Fibroblast of lung (primary cell): Measurements from ENCODE around the gene MPZ. TPM values are rescaled to one million over a fixed set of nuclear protein-coding genes. Genes with fewer than 3 reads are reported as not detected.
"Not testable (repeated sequence)": the region's sequence is repeated elsewhere in the genome, so short reads cannot be mapped to it uniquely, and the experiment has no call there.

Experiments used
- DNase-seq, 2 donors: peaks; one replicate each; pipeline versions ENCODE4 v3.0.0 to v3.0.0-alpha.2; 2010; ENCODE audit warnings: low read depth in 2 of 2
- H2AFZ ChIP-seq: 2 replicates; pipeline ENCODE4 v1.5.1; 2012; ENCODE audit warnings: low read length, control low read depth, inconsistent platforms
- H3K27ac ChIP-seq: 2 replicates; pipeline ENCODE4 v1.5.1; 2011; ENCODE audit warnings: low read length, control low read depth; ENCODE audit not compliant: insufficient read depth
- H3K27me3 ChIP-seq: 2 replicates; pipeline ENCODE4 v1.5.1; 2011; ENCODE audit warnings: mild to moderate bottlenecking, low read length; ENCODE audit not compliant: control insufficient read depth, insufficient read depth
- H3K36me3 ChIP-seq: 2 replicates; pipeline ENCODE4 v1.5.1; 2011; ENCODE audit warnings: low read length; ENCODE audit not compliant: control insufficient read depth, insufficient read depth
- H3K4me1 ChIP-seq: 2 replicates; pipeline ENCODE4 v1.5.1; 2011; ENCODE audit warnings: low read length; ENCODE audit not compliant: control insufficient read depth, insufficient read depth; ENCODE audit errors: extremely low read depth
- H3K4me2 ChIP-seq: 2 replicates; pipeline ENCODE4 v1.5.1; 2011; ENCODE audit warnings: low read length, control low read depth; ENCODE audit not compliant: insufficient read depth; ENCODE audit errors: extremely low read depth
- H3K4me3 ChIP-seq, 4 experiments: fragments of 200-600 bp in 1 of 4; sonication (generic) in 1 of 4; replicated peaks in 1 of 4; 2 replicates each; pipeline ENCODE4 v1.5.1; 2011 to 2016; ENCODE audit warnings: low read length in 4 of 4, low read depth in 3 of 4, mild to moderate bottlenecking in 3 of 4, control low read depth in 2 of 4, inconsistent platforms in 1 of 4, mixed read lengths in 1 of 4; ENCODE audit not compliant: insufficient read depth in 1 of 4; ENCODE audit errors: control extremely low read depth in 1 of 4
- H3K79me2 ChIP-seq: 2 replicates; pipeline ENCODE4 v1.5.1; 2012; ENCODE audit warnings: mild to moderate bottlenecking, low read length, inconsistent platforms; ENCODE audit not compliant: control insufficient read depth, insufficient read depth
- H3K9ac ChIP-seq: 2 replicates; pipeline ENCODE4 v1.5.1; 2011; ENCODE audit warnings: mild to moderate bottlenecking, low read length, control low read depth; ENCODE audit not compliant: insufficient read depth
- H3K9me3 ChIP-seq: 2 replicates; pipeline ENCODE4 v1.5.1; 2012; ENCODE audit warnings: low read depth, low read length; ENCODE audit not compliant: control insufficient read depth, insufficient read depth
- H4K20me1 ChIP-seq: 2 replicates; pipeline ENCODE4 v1.5.1; 2011; ENCODE audit warnings: low read length; ENCODE audit not compliant: control insufficient read depth, insufficient read depth; ENCODE audit errors: extremely low read depth
- polyA plus RNA-seq, 2 donors: library from polyadenylated mRNA; depleted of rRNA in 1 of 2; stranded (reverse) in 1 of 2; unstranded in 1 of 2; fragments of >200 nt; gene quantifications; 2 replicates each; pipeline ENCODE4 v1.2.1, GENCODE V29; 2011 to 2012; ENCODE audit warnings: missing spikeins in 1 of 2
- total RNA-seq: library from RNA; depleted of rRNA; stranded (reverse); fragments of >200 nt; gene quantifications from 2 replicates; pipeline ENCODE4 v1.2.1, GENCODE V29; 2014

MPZ gene
- total and polyA plus RNA-seq, 2 donors (not counting 1 experiment from before 2014, with no cell fraction given): 0.99 to 1.9 TPM

- not testable (repeated sequence) for H2AFZ ChIP-seq, H3K9ac ChIP-seq, H3K36me3 ChIP-seq, H4K20me1 ChIP-seq, H3K4me2 ChIP-seq, H3K9me3 ChIP-seq, H3K4me3 ChIP-seq, H3K4me1 ChIP-seq, H3K27ac ChIP-seq, H3K79me2 ChIP-seq, DNase-seq
- H3K27me3 ChIP-seq: peaks cover 29% of the 10 kb centered on the region
These were observed 53.7 kb downstream of the MPZ start for GRCh38 chr1:161255955-161256520.

GRCh38 chr1:161255302-161255701 is 54.5 kb downstream of the MPZ start:
- H3K4me1 ChIP-seq, H3K4me3 ChIP-seq, H3K9me3 ChIP-seq, H3K79me2 ChIP-seq, H3K9ac ChIP-seq, H3K4me2 ChIP-seq, H3K36me3 ChIP-seq, H2AFZ ChIP-seq, DNase-seq, H3K27ac ChIP-seq, H4K20me1 ChIP-seq: not testable (repeated sequence)
- peaks cover 22% of the 10 kb centered on the region for H3K27me3 ChIP-seq

Other genes with a start within 250 kb of the MPZ start
- not detected in 2 replicates for gene ARHGAP30, start 240.1 kb downstream of the MPZ start, total RNA-seq
- gene ARHGAP30, start 240.1 kb downstream of the MPZ start, polyA plus RNA-seq: 0.01 TPM in 1 of 2 replicates, not detected in the other
- under 0.01 and 0.33 TPM in 2 replicates for gene NECTIN4, start 220.4 kb downstream of the MPZ start, total RNA-seq
- gene NECTIN4, start 220.4 kb downstream of the MPZ start, polyA plus RNA-seq: 0.07 and 0.16 TPM in 2 replicates
- 0.77 and 3.0 TPM in 2 replicates for gene KLHDC9, start 211.6 kb downstream of the MPZ start, total RNA-seq
- gene KLHDC9, start 211.6 kb downstream of the MPZ start, polyA plus RNA-seq: 0.95 and 1.5 TPM in 2 replicates
- gene PFDN2, start 191.9 kb downstream of the MPZ start, total RNA-seq: 39.6 and 45.5 TPM in 2 replicates
- 145 and 188 TPM in 2 replicates for gene PFDN2, start 191.9 kb downstream of the MPZ start, polyA plus RNA-seq
- 24.7 and 30.6 TPM in 2 replicates for gene NIT1, start 191.9 kb downstream of the MPZ start, total RNA-seq
- 42.6 and 83.1 TPM in 2 replicates for gene NIT1, start 191.9 kb downstream of the MPZ start, polyA plus RNA-seq
- 15.4 and 21.6 TPM in 2 replicates for gene DEDD, start 177.3 kb downstream of the MPZ start, total RNA-seq
- 40.0 and 40.3 TPM in 2 replicates for gene DEDD, start 177.3 kb downstream of the MPZ start, polyA plus RNA-seq
- 87.0 and 95.8 TPM in 2 replicates for gene UFC1, start 156.0 kb downstream of the MPZ start, total RNA-seq
- gene UFC1, start 156.0 kb downstream of the MPZ start, polyA plus RNA-seq: 154 and 168 TPM in 2 replicates
- 7.7 and 10.2 TPM in 2 replicates for gene USP21, start 150.5 kb downstream of the MPZ start, total RNA-seq
- 11.7 and 13.6 TPM in 2 replicates for gene USP21, start 150.5 kb downstream of the MPZ start, polyA plus RNA-seq
- gene PPOX, start 143.5 kb downstream of the MPZ start, total RNA-seq: 9.2 and 12.2 TPM in 2 replicates
- gene PPOX, start 143.5 kb downstream of the MPZ start, polyA plus RNA-seq: 5.6 and 6.0 TPM in 2 replicates
- gene B4GALT3, start 132.5 kb downstream of the MPZ start, total RNA-seq: 13.4 and 18.7 TPM in 2 replicates
- gene B4GALT3, start 132.5 kb downstream of the MPZ start, polyA plus RNA-seq: 17.8 and 19.2 TPM in 2 replicates
- gene ADAMTS4, start 110.9 kb downstream of the MPZ start, total RNA-seq: 0.51 and 1.3 TPM in 2 replicates
- gene ADAMTS4, start 110.9 kb downstream of the MPZ start, polyA plus RNA-seq: 0.75 and 1.0 TPM in 2 replicates
- gene NDUFS2, start 107.6 kb downstream of the MPZ start, total RNA-seq: 142 and 194 TPM in 2 replicates
- gene NDUFS2, start 107.6 kb downstream of the MPZ start, polyA plus RNA-seq: 135 and 141 TPM in 2 replicates
- gene FCER1G, start 94.7 kb downstream of the MPZ start, total RNA-seq: not detected in 2 replicates
- gene FCER1G, start 94.7 kb downstream of the MPZ start, polyA plus RNA-seq: 0.21 and 0.85 TPM in 2 replicates
- gene APOA2, start 86.3 kb downstream of the MPZ start, total RNA-seq: not detected in 2 replicates
- not detected in 2 replicates for gene APOA2, start 86.3 kb downstream of the MPZ start, polyA plus RNA-seq
- 9.2 and 11.7 TPM in 2 replicates for gene TOMM40L, start 83.9 kb downstream of the MPZ start, total RNA-seq
- gene TOMM40L, start 83.9 kb downstream of the MPZ start, polyA plus RNA-seq: 11.1 and 12.0 TPM in 2 replicates
- not detected in 2 replicates for gene NR1I3, start 71.8 kb downstream of the MPZ start, total RNA-seq
- gene NR1I3, start 71.8 kb downstream of the MPZ start, polyA plus RNA-seq: not detected in 2 replicates
- gene PCP4L1, start 51.2 kb downstream of the MPZ start, total RNA-seq: not detected in 2 replicates
- not detected in 2 replicates for gene PCP4L1, start 51.2 kb downstream of the MPZ start, polyA plus RNA-seq
- gene SDHC, start 4.4 kb upstream of the MPZ start, total RNA-seq: 13.4 and 24.8 TPM in 2 replicates
- gene SDHC, start 4.4 kb upstream of the MPZ start, polyA plus RNA-seq: 484 and 512 TPM in 2 replicates
- gene CFAP126, start 57.9 kb upstream of the MPZ start, total RNA-seq: not detected in 2 replicates
- not detected in 2 replicates for gene CFAP126, start 57.9 kb upstream of the MPZ start, polyA plus RNA-seq
- gene FCGR2A, start 195.5 kb upstream of the MPZ start, total RNA-seq: 3.3 and 3.9 TPM in 2 replicates
- 2.4 and 7.6 TPM in 2 replicates for gene FCGR2A, start 195.5 kb upstream of the MPZ start, polyA plus RNA-seq
- gene HSPA6, start 214.6 kb upstream of the MPZ start, total RNA-seq: 0.51 and 2.3 TPM in 2 replicates
- 0.22 and 0.33 TPM in 2 replicates for gene HSPA6, start 214.6 kb upstream of the MPZ start, polyA plus RNA-seq
- not detected in 2 replicates for gene FCGR3A, start 239.8 kb upstream of the MPZ start, total RNA-seq
- gene FCGR3A, start 239.8 kb upstream of the MPZ start, polyA plus RNA-seq: not detected in 2 replicates